Measurements from ENCODE around the gene CD14. TPM values are rescaled to one million over a fixed set of nuclear protein-coding genes. Genes with fewer than 3 reads are reported as not detected.
"Not testable (repeated sequence)": the region's sequence is repeated elsewhere in the genome, so short reads cannot be mapped to it uniquely, and the experiment has no call there.

CD14 gene
- total RNA-seq, 6 experiments from 2014 or later: 174 to 513 (median 244) TPM

- peak overlapping the region in 1 of 3 donors; percentile 69 for H3K27ac ChIP-seq
- peaks cover 0 to 35% (median 15%) of the 10 kb centered on the region in 4 donors for H3K4me1 ChIP-seq
- DNase-seq: peak in 2 of 3 donors; percentile 77 to 78
- intact Hi-C loops (cut with DNase I): no loop called here
- H3K27me3 ChIP-seq: no peaks in the 10 kb centered on the region
- ATAC-seq: peak in 1 of 4 donors; percentile 7
- H3K36me3 ChIP-seq: peaks cover 0 to 34% (median 12%) of the 10 kb centered on the region in 4 donors
- 11% methylated on average over 2 of the region's 3 CpGs for WGBS (ENCODE audit: insufficient coverage, low coverage, low lambda C conversion rate, missing lambda C conversion rate)
- H3K9me3 ChIP-seq: no peaks in the 10 kb centered on the region
- H3K4me3 ChIP-seq: no peak overlapping the region
- no peak for TF ChIP-seq POLR2A (IDR thresholded peaks at IDR 0.05)
- TF ChIP-seq, protein P1, sequence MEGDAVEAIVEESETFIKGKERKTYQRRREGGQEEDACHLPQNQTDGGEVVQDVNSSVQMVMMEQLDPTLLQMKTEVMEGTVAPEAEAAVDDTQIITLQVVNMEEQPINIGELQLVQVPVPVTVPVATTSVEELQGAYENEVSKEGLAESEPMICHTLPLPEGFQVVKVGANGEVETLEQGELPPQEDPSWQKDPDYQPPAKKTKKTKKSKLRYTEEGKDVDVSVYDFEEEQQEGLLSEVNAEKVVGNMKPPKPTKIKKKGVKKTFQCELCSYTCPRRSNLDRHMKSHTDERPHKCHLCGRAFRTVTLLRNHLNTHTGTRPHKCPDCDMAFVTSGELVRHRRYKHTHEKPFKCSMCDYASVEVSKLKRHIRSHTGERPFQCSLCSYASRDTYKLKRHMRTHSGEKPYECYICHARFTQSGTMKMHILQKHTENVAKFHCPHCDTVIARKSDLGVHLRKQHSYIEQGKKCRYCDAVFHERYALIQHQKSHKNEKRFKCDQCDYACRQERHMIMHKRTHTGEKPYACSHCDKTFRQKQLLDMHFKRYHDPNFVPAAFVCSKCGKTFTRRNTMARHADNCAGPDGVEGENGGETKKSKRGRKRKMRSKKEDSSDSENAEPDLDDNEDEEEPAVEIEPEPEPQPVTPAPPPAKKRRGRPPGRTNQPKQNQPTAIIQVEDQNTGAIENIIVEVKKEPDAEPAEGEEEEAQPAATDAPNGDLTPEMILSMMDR (IDR thresholded peaks at IDR 0.05): no peak
Observed at GRCh38 chr5:140642718-140643117, 9.7 kb upstream of the CD14 start.

DNA sequence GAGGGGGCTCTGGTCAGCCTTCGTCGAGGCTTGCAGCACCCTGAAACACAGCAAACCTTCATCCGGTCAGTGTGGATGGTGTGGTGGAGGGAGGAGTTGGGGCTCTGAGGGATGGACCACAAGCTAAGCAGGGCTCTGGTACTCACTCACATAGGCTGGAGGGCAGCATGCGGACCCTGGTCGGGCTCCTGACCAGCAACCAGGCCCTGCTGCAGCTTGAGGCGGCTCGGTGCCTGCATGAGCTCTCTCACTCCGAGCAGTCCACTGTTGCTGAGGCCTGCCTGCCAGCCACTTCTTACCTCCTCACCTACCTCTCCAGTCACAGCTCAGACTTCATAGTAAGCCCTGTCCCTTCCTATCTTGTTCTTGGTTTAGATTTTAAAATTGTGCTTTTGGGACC lies 8.7 kb upstream of the CD14 start:
- Histone ChIP-seq H3K36me3 (peaks cover 0 to 34% (median 12%) of the 10 kb centered on the region in 4 donors), H3K4me3 (no peak overlapping the region), H3K4me1 (peaks cover 0 to 33% (median 15%) of the 10 kb centered on the region in 4 donors), H3K27me3 (no peaks in the 10 kb centered on the region), H3K27ac (peak overlapping the region in 1 of 3 donors; percentile 69), H3K9me3 (no peaks in the 10 kb centered on the region)
- TF ChIP-seq POLR2A (IDR thresholded peaks at IDR 0.05): no peak
- intact Hi-C loops (cut with DNase I): no loop called here
- no CpG with 5 or more reads among the region's 8 CpGs for WGBS (ENCODE audit: insufficient coverage, low coverage, low lambda C conversion rate, missing lambda C conversion rate)
- no peak for DNase-seq
- ATAC-seq: no peak

- H3K27me3 ChIP-seq: no peaks in the 10 kb centered on the region
- TF ChIP-seq, protein P1 (IDR thresholded peaks at IDR 0.05): peak; percentile 45 to 68 (median 62)
- TF ChIP-seq POLR2A (IDR thresholded peaks at IDR 0.05): peak; percentile 69
- peak within 1 kb of the TSS; percentile 89 to 97 (median 94) for H3K27ac ChIP-seq
- H3K4me1 ChIP-seq: peaks cover 0 to 35% (median 14%) of the 10 kb centered on the region in 4 donors
- H3K4me3 ChIP-seq: peak within 1 kb of the TSS; percentile 77 to 91 (median 82)
- 3% methylated on average over 15 of the region's 63 CpGs for WGBS (ENCODE audit: insufficient coverage, low coverage, low lambda C conversion rate, missing lambda C conversion rate)
- peak; percentile 99 to 100 (median 99) for DNase-seq
- H3K9me3 ChIP-seq: no peaks in the 10 kb centered on the region
- intact Hi-C loops (cut with DNase I): loop anchor here (10.0 kb wide), 1 partner anchor 75 kb away; the partner anchor contains the start of genes APBB3 (in 2 of the 2) and SLC35A4 (in 2 of the 2)
- peaks cover 0 to 23% (median 5%) of the 10 kb centered on the region in 4 donors for H3K36me3 ChIP-seq
- peak; percentile 90 to 98 (median 93) for ATAC-seq
Observed at GRCh38 chr5:140639148-140639981, 6.4 kb upstream of the CD14 start, which contains the start of gene TMCO6. Gene TMCO6 (plus strand): TSS chr5:140639451. CDS start chr5:140639528, 77 bp downstream.

DNA sequence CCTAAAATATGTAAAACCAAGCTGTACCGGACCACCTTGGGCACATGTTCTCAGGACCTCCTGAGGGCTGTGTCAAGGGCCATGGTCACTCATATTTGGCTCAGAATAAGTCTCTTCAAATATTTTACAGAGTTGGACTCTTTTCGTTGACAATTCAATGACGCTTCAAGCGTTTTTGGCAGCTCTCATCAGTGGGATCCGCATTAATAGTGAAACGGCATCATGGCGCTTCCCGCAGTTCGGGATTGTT lies 5.8 kb upstream of the CD14 start:
- Histone ChIP-seq H3K4me1 (peaks cover 0 to 36% (median 16%) of the 10 kb centered on the region in 4 donors), H3K36me3 (peaks cover 0 to 18% (median 2%) of the 10 kb centered on the region in 4 donors), H3K4me3 (peak overlapping the region; percentile 77 to 91 (median 82)), H3K27ac (peak overlapping the region; percentile 89 to 97 (median 90))
- WGBS (ENCODE audit: insufficient coverage, low coverage, low lambda C conversion rate, missing lambda C conversion rate): 3% methylated on average over 9 of the region's 9 CpGs
- intact Hi-C loops (cut with DNase I): loop anchor here (10.0 kb wide), 1 partner anchor 74 kb away; the partner anchor contains the start of genes APBB3 (in 2 of the 2) and SLC35A4 (in 2 of the 2)
- not testable (repeated sequence) for ATAC-seq, DNase-seq, H3K9me3 ChIP-seq, H3K27me3 ChIP-seq

DNA sequence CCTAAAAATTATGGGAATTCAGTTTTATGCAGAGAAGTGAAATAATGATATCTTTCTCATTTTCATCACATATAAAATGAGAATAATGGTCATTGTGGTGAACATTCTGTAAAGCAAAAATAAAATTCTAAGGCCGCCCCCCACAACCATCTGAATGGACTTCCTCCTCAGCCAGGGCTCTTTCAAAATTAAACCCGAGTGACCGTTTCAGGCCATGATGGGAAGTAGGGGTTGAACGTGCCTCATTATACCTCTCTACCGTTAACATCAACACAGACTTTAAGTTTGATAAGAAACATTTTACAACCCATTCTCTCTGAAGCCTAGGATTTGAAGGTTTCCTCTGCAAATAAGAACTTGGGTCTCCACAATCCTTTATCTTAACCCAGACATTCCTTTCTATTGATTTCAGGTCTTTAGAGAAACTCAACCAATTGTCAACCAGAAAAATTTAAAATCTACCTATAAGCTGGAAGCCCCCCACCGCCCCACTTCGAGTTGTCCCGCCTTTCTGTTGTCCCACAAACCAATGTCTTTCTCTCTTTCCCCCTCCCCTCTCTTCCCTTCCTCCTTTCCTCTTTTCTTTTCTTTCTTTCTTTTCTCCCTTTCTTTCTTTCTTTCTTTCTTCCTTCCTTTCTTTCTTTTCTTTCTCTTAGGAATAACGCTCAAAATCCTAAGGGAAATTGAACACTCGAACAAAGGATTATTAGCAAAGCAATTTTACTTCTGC lies 4.6 kb upstream of the CD14 start:
- DNase-seq: no peak
- H3K36me3 ChIP-seq: peaks cover 0 to 5% (median 0%) of the 10 kb centered on the region in 4 donors
- H3K27ac ChIP-seq: peak overlapping the region in 1 of 3 donors; percentile 89

More for the DNA sequence above, 4.6 kb upstream of the CD14 start:
- TF ChIP-seq, protein P1 (IDR thresholded peaks at IDR 0.05): no peak
- TF ChIP-seq POLR2A (IDR thresholded peaks at IDR 0.05): no peak
- H3K9me3 ChIP-seq: no peaks in the 10 kb centered on the region
- H3K4me3 ChIP-seq: no peak overlapping the region
- no peak for ATAC-seq
- intact Hi-C loops (cut with DNase I): loop anchor here (10.0 kb wide), 1 partner anchor 73 kb away; the partner anchor contains the start of genes APBB3 (in 2 of the 2) and SLC35A4 (in 2 of the 2)
- WGBS (ENCODE audit: insufficient coverage, low coverage, low lambda C conversion rate, missing lambda C conversion rate): 83% methylated on average over 10 of the region's 10 CpGs
- H3K4me1 ChIP-seq: peaks cover 0 to 32% (median 15%) of the 10 kb centered on the region in 4 donors
- H3K27me3 ChIP-seq: no peaks in the 10 kb centered on the region

All from right lobe of liver (tissue), 6 donors.